Measurements from ENCODE around the gene URGCP.
A peak's percentile ranks its signal among the peaks of the same experiment; 100 is the strongest.
"Not testable (repeated sequence)": the region's sequence is repeated elsewhere in the genome, so short reads cannot be mapped to it uniquely, and the experiment has no call there.

URGCP gene

DNA sequence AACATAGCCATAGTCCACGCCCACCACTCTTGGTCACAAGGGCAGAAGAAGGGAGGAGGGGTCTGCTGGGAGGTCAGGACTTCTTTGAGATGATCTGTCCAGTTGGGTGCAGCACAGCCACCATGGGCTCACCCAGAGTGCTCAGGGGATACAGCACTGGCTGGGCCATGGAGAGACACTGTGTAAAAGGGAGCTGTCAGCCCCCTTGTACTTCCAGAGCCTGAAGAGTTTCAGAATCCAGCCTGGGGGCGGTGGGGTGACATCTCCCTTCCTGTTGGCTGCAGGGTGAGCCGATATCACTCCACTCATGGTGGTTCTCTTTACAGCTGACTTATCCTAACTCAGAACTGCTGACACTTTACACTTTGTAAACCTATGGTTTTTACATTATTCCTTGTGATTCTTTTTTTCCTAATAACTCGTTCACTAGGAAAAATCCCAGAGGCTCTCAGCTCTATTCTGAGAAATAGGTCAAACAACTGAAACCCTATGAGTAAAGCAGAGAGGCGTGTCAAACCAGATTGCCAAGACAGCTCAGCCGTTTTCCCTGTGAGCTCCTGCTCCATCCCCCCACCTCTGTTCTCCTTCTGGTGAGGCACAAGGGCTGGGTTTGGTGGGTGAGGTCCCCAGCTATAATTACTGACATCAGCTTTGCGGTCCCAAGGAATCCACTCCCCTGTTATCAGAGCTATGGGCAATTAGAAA lies 33.8 kb downstream of the URGCP start:
- no peak for DNase-seq

DNA sequence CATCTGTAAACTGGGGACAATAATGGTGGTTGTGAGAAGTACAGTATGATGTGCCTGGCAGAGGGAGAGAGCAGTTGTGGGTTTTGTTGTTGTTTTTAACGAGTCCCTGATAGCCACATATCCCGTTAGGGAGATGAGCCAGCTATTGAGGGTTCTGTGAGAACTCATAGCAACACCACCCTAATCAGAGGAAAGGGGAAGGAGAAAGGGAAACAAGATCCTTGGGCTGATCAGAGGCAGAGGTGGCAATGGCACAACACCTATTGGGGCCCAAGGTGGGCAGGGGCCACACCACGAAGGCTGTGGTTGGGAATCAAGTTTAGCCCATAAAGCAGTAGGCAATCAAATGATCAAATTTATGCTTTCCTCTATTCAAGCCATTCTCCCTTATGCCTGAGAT lies 35.3 kb downstream of the URGCP start:
- DNase-seq: no peak

DNA sequence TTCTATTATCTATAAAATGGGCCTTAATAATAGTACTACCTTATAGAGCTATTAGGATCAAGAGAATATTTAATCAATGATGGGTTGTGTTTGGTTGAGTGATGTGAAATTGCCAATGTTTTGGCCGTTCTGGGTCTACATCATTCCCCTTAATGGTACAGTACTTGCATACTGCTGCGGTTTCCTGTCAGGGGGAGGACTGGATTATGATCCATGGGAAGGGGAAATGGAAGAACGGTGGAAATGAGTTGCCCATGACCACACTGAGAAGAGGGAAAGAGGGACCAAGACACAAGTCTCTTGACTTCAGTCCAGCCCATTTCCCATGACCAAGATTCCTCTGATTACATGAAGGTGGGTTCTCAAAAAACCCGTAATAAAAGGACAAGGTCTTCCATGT lies 36.1 kb downstream of the URGCP start:
- no peak for DNase-seq

DNA sequence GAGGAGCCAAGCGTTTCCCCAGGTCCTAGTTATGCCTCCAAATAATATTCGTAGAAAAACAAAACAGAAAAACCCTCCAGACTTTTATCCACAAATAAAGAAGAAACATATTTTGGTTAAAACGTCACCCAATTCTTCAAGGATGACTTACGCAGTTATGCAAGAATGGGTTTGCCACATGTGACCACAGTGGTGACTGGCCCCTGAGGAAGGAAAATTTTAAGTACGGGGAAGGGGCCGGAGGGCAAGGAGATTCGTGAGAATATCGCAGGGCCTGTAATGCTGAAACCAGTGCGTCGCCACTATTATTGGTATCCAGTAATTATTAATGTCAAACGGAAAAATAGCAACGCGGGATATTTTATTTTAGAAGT lies 36.5 kb downstream of the URGCP start:
- no peak for DNase-seq

DNA sequence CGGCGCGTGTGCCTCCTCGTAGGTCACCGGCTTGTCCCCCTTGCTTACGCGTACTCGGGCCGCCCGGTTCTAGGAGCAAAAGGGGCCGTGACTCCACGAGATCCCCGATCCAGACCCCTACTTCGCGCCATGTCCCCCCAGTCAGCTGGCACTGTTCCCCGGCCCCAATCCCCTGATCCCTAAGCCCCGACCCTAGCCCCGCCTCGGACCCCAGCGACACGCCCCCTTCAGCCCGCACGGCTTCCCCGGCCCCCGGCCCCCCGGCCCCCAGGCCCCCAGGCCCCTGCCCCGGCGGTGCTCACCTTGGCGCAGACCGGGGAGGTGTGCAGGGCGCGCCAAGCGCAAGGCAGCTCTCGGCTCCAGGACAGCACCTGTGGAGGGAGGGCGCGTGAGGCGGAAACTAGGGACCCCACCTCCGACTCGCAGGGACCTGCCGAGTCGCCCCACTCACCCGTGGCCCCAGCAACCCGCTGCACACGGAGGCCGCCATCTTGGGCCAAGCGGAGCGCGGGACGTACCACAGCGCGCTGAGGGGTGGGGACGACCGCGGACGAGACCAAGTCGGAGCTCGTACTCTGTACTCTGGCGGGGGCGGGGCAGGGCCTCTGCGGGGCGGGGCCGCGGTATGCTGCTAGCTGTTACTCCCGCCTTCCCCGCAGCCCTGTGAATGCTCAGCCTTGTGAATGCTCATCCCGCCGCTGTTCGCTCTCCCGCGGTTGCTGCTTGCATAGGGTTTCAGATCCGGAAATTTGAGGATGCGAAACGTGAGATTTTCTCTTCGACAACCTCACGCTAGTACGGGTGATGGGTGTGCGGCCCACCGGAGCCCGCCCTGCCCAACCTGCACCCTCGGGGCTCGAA lies 37.2 kb downstream of the URGCP start, which contains the start of gene MRPS24:
Gene MRPS24 (minus strand): TSS at position 512 of the 861 bp plus-strand sequence. CDS start 22 bp downstream, at position 490.
- peak; percentile 79 for DNase-seq

DNA sequence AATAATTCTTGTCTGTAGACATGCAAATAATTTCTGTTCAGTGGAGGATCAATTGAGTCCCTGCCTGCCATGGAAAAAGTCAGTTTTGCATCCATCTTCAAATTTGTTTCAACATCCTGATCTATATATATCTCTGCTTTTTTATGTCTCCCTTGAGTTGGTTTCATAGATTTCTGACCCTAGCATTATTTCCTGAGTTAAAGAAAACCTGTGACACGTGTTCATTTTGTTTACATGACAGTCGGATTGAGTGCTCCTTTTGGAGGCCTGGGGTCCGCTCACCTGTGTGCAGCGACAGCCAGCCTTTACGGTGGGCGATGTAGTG lies 37.8 kb downstream of the URGCP start:
- no peak for DNase-seq

DNA sequence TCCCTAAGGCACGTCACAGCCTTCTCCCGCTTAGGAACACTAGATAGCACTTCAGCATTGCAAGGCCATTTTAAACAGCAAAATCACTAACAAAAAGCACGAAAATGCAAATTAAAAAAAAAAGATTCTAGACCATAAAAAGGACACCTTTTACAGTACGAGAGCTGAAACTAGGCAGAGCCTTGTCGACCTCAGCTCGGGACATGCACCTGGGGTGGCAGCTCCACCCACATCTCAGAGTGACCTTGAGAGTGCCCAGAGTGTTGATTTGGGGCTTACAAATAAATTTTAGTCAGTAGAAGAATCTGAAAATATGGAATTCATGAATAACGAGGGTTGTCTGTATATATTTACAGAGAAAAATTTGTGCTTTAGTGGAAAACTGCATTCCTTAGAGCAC lies 38.2 kb downstream of the URGCP start:
- DNase-seq: no peak

DNA sequence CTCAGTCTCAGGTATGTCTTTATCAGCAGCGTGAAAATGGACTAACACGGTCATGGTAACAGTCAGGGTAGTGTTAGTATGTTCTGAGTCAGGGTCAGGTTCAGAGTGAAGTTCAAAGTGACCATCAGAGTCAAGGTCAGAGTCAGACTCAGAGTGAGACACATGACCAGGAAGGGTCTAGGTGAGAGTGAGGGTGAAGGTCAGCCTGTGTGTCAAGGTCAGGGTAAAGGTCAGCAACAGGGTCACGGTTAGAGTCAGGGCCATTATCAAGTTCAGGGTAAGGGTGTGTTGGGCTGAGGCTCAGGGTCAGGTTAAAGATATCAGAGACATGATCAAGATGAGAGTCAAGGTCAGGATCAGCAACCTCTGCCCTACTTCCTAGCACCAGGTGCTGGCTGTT lies 41.1 kb downstream of the URGCP start:
- no peak for DNase-seq

DNA sequence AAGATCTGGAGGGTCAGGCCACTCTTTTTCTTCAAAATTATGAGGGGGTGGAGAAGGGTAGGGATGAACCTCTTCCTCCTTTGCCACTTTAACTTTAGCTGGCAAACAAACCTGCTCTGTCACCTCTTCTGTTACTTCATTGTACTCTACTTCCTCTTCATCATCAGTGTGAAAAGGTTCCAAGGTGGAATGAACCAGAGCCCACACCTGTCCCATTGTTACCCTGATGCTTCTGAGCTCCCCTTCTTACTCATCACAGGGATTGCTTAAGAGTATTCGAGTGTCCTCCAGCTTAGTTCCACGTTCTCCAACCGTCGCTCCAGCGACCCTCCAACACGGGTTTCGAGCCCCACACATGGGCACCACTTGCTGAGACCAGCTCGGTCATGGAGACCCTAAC lies 42.3 kb downstream of the URGCP start:
- no peak for DNase-seq

DNA sequence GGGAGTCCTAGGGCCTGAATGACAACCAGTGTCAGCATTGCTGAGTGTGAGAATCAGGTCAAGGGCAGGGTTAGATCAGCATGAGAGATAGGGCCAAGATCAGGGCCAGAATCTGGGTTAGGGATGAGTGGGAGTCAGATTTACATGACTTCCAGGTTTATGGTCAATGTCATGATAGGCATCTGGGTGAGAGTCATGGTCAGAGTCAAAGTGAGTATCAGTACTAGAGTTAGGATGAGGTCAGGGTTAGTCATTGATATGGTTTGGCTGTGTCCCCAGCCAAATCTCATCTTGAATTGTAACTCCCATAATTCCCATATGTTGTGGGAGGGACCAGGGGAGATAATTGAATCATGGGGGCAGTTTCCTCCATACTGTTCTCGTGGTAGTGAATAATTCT lies 49.4 kb downstream of the URGCP start:
- DNase-seq: no peak

DNA sequence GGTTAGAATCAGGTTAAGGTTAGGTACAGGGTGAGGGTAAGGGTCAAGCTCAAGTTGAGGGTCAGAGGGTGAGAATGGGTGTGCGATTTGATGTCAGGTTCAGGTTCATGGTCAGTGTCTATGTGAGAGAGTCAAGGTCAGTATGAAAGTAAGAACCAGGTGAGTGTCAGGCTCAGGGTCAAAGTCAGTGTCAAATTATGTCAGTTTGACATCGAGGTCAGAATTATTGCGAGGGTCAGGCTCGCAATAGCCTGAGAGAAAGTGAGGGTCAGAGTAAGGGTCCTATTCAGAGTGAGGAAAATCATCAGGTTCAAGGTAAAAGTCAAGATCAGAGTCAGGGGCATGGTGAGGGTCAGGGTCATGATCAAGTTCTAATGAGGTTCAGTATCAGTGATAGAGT lies 50.1 kb downstream of the URGCP start:
- no peak for DNase-seq

DNA sequence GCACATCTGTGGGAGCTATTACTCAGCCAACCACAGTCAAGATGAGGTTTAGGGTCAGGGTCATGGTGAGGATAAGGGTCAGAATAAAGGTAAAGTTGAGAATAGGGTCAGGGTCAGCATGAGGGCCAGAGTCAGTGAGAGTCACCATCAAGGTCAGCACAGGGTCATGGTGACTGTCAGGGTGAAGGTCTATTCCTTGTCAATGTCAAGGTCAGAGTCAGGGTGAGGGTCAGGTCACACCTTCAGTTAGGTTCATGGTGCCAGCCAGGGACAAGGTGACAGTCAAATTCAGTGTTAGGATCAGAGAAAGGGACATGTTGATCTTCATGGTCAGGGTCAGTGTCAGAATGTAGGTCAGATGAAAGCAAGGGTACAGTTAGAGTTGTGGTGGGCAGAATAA lies 51.2 kb downstream of the URGCP start:
- no peak for DNase-seq

DNA sequence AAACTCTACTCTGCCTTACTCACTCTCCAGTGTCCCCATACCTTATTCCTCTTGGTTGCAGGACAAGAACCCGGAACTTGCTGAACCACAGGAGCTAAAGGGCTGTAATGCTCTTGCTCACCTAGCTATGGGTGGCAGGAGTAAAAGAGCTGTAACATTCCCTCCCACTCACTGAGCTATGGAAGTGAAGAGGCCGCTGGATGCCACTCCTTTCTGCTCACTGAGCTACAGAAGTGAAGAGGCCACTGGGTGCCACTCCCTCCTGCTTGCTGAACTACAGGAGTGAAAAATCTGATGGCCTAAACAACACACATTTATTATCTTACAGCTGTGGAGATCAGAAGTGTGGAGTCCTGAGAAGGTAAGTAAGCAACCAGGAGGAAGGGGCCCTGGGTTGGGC lies 54.6 kb downstream of the URGCP start:
- no peak for DNase-seq

DNA sequence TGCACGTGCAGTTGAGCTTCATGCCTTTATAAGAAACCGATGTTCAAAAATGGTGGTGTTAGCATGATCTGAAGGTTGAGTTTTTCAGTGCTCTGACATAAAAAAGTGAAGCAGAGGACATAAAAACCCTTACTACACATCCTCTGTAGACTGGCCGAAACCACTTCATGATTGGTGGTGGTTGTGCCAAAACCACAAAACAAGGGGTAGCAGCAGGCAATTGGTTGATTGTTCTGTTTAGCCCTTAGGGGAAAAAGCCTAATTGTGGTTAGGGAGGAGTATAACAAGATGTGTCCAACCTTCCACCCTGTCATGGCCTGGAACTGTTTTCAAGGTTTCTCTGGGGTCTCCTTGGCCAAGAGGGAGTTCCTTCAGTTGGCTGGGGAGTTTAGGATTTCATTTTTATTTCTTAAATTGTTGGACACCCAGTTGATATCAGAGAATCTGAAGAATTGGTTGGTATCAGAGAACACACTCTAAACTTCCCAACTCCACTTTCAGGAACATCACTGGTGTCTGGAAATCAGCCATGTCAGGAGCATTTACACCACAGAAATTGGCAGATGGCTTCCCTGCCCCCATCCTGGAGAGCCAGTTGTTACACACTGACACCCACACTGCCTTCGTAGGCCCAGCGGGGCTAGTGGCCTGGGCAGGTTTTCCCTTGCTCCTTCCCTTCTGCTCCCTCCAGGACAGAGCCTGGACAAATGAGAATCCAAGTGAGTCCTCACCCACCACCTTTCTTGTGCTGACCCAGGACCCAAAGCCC lies 55.9 kb downstream of the URGCP start:
- DNase-seq: no peak

DNA sequence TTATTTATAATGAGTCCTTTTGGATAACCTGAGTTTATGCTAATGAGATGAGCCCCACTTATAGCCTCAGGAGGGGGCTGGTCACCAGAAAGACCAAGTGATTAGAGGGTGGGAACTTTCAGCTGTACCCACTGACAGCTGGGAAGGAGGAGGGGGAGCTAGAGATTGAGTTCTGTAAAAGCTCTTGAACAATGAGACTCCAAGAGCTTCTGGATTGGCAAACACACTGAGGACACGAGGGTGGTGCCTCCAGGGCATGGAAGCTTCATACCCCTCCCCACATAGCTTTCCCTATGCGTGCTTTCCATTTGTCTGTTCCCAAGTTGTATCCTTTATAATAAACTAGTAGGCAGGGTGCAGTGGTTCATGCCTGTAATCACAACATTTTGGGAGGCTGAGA lies 57.3 kb downstream of the URGCP start:
- DNase-seq: no peak

DNA sequence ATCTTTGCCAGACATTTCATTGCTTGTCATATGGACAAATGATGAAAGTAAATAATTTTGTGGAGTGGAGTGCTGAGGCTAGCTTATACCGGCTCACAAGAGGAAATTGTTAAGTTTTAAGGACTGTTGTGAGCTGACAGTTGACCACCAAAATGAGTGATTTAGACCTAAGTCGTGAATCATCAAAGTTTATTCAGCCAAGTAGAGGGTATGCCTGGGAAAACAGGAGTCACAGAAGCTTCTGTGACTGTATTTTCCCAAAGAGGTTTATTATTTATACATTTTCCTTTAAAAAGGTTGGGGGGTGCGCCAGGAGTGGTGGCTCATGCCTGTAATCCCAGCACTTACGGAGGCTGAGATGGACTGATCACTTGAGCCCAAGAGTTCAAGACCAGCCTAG lies 58.9 kb downstream of the URGCP start:
- DNase-seq: no peak

DNA sequence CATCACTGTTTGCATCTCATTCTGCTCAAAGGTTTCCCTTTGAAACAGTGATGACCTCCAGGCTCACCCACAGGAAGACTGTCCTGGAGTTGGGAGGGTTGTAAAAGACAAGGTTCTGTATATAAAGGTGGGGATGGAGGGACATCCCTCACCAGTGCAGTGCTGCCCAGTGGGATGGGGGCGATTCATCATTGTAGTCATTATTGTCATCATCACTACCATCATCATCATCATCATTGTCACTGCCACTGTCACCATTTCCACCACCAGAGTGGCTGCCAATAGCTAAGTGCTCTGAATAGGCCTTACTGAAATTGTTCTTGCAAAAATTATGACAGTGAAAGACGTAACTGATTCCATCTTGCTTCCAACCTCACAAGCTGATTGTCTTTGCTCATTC lies 61.7 kb downstream of the URGCP start:
- DNase-seq: no peak

DNA sequence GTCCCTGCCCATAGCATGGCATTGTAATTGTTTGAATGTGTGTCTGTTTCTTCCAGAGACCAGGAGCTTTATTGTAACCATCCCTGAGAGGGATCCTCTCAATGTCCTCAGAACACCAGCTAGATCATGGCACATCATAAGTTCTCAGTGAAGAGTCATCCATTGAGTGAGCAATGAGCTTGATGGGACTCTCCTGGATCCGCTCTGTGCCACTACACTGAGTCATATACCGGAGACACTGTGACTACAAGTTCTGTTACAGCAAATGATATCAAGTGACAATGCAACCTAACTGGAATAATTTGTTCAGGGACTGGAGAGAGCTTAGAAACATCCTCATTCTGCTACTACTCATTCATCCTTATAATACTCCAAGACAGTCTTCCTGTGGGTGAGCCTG lies 62.1 kb downstream of the URGCP start:
- no peak for DNase-seq

DNA sequence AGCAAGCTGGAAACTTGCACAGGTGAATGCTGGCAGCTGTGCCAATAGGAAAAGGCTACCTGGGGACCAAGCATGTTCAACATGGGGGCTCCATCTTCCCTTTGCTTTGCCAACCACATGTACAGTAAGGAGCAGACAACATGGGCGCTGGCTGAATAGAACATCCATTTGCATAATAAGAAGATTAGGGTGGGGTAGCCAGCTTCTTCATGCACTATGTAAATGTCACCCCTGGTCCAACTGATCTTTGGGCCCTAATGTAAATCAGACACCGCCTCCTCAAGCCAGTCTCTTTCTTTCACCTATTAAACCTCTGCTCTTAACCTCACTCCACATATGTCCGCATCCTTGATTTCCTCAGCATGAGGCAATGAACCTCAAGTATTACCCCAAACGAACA lies 63.1 kb downstream of the URGCP start:
- no peak for DNase-seq

DNA sequence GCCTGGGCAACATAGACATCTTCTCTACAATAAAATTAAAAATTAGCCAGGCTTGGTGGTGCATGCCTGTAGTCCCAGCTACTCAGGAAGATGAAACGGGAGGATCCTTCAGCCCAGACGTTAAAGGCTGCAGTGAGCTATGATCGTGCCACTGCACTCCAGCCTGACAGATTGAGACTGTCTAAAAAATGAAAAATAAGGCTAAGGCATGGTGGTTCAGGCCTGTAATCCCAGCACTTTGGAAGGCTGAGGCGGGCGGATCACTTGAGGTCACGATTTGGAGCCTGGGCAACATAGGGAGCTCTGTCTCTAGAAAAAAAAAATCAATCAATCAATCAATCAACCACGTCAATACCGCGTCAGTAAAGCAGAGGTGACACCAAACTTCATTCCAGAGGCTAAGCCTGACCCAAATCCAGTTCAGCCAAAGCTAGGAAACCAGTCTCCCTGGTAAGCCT lies 68.2 kb downstream of the URGCP start:
- no peak for DNase-seq

DNA sequence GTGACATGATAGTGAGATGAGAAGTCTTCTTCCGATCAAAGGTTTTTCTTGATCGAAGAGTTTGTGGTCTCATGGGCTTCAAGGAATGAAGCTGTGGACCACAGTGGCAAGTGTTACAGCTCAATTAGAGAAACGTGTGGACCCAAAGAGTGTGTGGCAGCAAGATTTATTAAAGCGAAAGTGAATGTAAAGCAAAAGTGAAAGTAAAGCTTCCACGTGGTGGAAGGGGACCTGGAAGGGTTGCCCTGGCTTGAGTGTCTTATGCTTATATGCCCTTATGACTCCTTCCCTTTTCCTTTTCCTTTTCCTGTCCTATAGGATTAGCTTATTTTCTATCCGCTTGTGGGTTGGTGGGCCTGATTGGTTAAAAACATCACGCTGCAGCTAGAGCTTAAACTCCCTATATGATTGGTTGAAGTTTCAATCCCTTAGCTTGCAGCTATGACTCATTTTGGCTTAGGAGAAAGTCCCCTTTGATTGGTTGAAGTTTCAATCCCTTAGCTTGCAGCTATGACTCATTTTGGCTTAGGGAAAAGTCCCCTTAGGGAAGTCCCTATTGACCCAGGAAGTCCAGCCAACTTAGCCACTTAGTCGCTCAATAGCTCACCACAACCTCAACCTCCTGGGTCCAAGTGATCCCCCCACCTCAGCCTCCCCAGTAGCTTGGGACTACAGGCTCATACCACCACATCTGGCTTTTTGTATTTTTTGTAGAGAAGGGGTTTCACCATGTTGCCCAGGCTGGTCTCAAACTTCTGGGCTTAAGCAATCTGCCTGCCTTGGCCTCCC lies 71.7 kb downstream of the URGCP start:
- no peak for DNase-seq

DNA sequence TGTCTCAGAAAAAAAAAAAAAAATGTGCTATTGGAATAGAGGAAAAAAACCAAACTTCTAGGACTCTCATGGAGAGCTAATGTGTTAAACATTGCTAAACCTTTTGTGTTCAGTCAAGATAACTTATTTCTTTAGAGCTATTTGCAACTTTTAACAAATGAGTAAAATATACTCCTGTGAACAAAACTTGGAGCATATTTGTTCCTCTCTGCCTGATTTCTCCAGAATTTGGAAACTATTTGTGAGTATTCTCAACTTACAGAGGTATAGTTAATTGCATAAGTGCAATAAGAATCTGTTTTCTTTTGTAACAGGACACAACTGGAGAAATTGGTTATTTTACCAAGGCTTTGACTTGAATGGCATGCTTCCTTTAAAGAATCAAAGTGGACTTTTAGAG lies 75.5 kb downstream of the URGCP start:
- not testable (repeated sequence) for DNase-seq

Data from NCI-H1417 treated with DMSO at 0.1 percent for 48 hours (cell line).